ENCODE measurements around the gene TRPT1.

TRPT1 gene

GRCh38 chr11:64245797-64246620 is 20.0 kb upstream of the TRPT1 start:
- FAIRE-seq, result no peak

GRCh38 chr11:64245401-64245796 is 19.4 kb upstream of the TRPT1 start:
- DNase-seq (ENCODE audit: insufficient read length, low spot score) (no peak), FAIRE-seq (no peak)

More at GRCh38 chr11:64245797-64246620, 20.0 kb upstream of the TRPT1 start:
- DNase-seq (ENCODE audit: insufficient read length, low spot score), result peak; percentile 71

DNA sequence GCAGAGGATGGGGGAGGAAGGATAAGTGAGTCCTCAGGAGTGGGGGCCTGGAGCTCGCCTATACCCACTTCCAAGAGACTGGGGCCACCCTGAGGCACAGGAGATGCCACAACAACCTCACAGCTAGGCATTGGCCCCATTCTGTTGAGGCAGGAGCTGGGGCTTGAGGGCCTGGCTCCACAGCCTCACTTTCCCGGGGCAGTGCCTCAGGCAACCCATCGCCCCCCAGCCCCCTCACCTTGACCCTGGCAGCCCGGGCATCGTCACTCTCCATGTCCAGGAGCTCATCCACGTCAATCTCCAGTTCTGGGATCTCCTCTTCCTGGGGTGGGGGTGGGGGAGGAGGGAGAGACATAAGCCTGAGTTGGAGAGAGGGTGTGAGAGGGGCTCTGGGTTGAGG is 19.0 kb upstream of the TRPT1 start:
- no peak for DNase-seq (ENCODE audit: insufficient read length, low spot score)
- FAIRE-seq, result no peak

DNA sequence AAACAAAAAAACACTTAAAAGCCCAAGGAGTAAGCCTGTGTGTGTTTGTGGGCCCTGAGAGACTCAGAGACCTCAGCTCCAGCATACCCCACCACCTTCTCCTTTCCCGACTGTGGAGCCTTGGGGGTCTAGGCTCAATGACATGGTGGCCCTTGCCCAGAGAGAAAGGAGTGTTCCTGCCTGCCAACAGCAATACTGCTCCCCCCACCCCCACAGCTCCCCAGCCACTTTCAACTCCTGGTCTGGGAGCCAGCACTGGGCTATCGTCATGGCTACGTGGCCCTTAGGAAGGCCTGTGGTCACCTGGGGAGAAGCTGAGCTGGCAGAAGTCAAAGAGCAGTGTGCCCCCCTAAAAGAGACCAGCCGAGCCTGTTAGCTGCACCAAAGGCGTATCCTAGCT is 18.1 kb upstream of the TRPT1 start:
- no peak for DNase-seq (ENCODE audit: insufficient read length, low spot score)

DNA sequence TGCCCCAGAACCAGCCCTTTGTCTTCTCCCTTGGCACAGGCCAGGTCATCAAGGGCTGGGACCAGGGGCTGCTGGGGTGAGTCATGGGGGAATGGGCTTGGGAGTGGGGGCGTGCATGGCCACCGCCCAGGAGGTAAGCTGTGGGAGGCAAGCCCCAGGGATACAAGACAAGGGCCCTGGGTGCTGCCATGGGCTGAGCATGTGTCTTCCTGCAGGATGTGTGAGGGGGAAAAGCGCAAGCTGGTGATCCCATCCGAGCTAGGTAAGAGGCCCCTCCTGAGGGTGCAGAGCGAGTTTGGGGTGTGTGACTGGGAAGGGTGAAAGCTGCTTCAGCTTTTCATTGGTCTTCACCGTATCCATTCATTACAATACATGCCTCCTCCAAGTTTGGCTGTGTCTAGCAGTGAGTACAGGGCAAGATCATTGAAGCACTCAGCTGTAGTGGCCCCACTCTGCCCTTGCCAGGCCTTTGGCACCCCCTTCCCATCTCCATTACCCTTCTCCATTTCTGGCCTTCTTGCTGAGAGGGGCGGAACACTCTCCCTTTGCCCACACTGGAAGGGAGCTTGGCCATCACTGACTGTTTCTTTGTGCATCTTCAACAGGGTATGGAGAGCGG is 17.4 kb upstream of the TRPT1 start:
- no peak for FAIRE-seq
- DNase-seq (ENCODE audit: insufficient read length, low spot score), result no peak

More for the DNA sequence above, 18.1 kb upstream of the TRPT1 start:
- no peak for FAIRE-seq

DNA sequence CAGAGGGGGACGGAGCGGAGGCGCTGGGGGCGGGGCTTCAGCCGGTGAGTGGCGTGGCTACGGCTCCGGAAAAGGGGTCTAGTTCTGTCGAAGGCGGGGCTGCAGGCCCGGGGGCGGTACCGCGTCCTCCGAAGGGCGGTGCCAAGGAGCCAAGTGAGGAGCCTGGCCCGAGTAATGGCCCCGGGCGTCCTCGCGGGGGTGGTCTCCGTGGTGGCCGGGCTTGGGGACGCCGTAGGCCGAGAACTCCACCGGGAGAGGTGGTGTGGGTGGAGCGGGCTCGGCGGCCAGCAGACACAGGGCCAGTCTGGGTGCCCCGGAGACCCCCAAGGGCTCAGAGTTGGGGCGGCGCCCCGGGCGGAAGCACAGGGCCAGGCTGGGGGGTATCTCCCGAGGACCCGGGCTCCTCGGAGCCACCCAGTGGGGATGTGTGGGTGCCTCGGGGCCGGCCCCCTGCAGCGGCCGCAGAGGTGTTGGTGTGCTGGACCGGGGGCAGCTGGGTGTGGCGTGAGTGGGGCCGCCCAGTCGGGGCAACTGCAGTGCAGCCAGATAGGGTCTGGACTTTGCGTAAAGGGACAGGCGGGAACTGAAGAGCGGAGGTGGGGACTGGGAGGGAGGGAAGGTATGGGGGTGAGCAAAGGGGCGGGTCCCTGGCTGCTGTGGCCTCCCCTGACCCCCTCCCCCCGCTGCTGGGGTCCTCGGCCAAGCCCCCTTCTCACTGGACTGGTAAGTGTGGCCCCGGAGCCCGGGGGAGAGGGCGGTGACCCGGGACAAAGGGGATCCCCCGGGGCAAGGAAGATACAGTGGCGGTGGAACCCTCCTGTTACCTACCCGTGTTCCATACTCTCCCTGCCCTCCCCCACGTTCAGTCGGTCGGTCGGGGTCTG is 15.7 kb upstream of the TRPT1 start:
- peak; percentile 64 for FAIRE-seq
- peak; percentile 87 for DNase-seq (ENCODE audit: insufficient read length, low spot score)

DNA sequence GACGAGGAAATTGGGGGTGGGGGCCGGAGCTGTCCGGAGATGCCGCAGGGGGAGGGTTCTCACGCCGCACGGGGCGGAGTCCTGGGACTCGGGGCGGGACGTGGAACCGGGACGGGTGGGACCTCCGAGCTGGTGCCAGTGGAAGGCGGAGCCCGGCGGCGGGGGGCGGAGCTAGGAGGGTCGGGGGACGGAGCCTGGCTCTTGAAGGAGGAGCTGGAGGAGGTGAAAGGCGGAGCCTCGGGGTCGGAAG is 15.2 kb upstream of the TRPT1 start:
- no peak for FAIRE-seq
- DNase-seq (ENCODE audit: insufficient read length, low spot score), result no peak

DNA sequence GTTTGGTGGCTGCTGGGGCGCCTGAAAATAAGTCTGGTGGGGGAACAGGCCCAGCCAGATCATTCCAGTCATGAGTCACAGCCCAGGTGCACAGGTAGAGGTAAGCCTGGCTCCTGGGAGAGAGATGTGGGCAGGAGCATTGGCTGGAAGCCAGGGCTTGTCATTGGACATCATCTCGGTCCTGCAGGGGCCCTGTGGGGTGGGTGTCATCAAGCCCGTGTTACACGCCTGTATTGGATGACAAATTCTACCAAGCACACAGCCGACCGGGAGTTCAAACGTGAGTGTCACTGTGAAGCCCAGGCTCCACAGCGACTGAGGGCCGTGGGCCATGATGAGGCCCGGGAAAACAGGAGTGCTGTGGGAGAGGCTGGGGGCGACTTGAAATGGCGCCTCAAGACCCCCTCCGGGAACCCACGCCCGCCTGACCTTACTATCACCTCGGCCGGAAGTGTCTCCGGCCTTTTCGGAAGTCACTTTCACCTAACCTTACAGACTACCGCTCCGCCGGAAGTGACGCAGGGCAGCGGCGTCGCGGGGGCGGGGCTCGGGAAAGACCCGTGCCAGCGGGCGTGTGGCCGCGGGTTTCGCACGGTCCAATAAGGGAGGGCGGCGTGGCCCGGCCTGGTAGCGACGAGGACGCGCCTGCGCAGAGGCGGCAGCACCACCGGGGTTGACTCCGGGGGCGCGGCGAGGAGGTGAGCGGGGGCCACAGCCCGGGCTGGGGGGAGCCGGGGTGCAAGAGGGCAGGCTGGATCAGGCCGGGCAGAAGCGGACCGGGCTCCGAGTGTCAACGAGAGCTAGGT is 14.7 kb upstream of the TRPT1 start, which contains the start of gene FKBP2:
Gene FKBP2 (plus strand): TSS at position 661 of the 806 bp plus-strand sequence. CDS start 1,293 bp downstream, outside the sequence.
- DNase-seq (ENCODE audit: insufficient read length, low spot score) (peak; percentile 95), FAIRE-seq (peak; percentile 64)

GRCh38 chr11:64239662-64240434 is 13.9 kb upstream of the TRPT1 start:
- FAIRE-seq, result no peak
- DNase-seq (ENCODE audit: insufficient read length, low spot score), result no peak

- no peak for DNase-seq (ENCODE audit: insufficient read length, low spot score)
- FAIRE-seq, result no peak
Observed at GRCh38 chr11:64238999-64239398, 13.0 kb upstream of the TRPT1 start.

DNA sequence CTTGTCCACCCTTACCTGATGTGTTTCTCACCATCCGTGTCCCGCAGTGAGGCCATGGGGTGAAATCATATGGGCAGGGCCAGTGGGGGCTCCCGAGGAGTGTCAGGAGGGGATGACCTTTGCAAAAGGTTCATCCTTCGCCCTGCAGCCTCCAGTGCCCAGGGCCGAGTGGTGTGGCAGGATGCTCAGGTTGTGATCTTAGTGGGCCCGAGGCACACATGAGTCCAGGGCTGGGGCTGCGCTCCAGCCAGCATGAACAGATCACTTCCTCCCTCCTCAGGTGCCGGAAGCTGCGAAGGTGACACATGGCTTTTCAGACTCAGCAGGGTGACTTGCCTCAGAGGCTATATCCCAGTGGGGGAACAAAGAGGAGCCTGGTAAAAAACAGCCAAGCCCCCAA is 12.1 kb upstream of the TRPT1 start:
- FAIRE-seq, result no peak

GRCh38 chr11:64237484-64237951 is 11.5 kb upstream of the TRPT1 start:
- no peak for DNase-seq (ENCODE audit: insufficient read length, low spot score)
- no peak for FAIRE-seq

More for the DNA sequence above, 12.1 kb upstream of the TRPT1 start:
- DNase-seq (ENCODE audit: insufficient read length, low spot score), result no peak

DNA sequence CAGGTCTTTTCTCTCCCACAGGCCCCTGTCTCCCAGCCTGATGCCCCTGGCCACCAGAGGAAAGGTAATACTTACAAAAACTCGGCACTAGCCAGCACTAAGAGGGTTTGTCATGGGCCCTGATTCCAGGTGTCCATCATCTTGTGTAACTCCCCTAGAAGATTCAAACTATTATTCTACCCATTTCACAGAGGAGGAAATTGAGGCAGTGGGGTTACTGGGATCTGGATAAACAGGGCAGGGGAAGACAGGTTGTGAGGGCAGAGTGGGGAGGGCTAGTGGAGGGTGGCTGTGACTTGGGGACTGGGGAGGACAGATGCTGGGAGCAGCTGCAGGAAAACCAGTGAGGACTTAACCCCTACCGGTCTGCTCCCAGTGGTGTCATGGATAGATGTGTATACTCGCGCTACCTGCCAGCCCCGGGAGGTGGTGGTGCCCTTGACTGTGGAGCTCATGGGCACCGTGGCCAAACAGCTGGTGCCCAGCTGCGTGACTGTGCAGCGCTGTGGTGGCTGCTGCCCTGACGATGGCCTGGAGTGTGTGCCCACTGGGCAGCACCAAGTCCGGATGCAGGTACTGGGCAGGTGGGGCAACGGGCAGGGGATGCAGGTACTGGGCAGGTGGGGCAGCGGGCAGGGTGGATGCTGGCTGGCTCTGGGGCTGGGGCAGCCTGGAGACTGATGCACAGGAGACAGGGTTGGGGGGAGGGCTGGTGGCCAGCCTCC is 9.6 kb upstream of the TRPT1 start:
- no peak for FAIRE-seq
- DNase-seq (ENCODE audit: insufficient read length, low spot score), result no peak

DNA sequence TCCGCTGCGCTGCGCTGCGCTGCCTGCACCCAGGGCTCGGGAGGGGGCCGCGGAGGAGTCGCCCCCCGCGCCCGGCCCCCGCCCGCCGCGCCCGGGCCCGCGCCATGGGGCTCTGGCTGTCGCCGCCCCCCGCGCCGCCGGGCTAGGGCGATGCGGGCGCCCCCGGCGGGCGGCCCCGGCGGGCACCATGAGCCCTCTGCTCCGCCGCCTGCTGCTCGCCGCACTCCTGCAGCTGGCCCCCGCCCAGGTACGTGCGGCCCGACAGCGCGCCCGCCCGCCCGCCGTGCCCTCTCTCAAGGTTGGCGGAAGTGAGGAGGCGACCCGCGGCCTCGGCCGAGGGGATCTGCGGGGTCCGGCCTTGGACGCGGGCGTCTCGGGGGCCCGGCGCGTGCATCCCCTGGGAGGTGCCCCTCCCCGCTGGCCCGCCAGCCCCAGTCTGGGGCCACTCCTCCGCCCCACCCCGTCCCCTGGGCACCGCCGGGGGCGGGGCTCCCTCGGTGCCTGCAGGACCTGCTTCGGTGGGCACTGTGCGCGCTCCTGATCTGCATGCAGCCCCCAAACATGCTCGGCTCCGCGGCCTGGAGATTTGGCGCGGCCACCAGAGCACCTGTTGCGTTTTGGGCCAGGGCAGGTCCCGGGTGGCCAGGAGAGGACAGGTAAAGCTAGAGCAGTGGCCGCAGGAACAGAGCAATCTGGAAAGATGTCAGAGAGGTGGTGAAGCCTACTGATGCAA is 8.8 kb upstream of the TRPT1 start:
- peak; percentile 33 for DNase-seq (ENCODE audit: insufficient read length, low spot score)
- no peak for FAIRE-seq

- DNase-seq (ENCODE audit: insufficient read length, low spot score), result peak; percentile 60
Observed at GRCh38 chr11:64233913-64234586, 8.1 kb upstream of the TRPT1 start, which contains the start of gene VEGFB. Gene VEGFB, plus strand, starts transcription at chr11:64234584. Its CDS starts 250 bp downstream, at chr11:64234834.

DNA sequence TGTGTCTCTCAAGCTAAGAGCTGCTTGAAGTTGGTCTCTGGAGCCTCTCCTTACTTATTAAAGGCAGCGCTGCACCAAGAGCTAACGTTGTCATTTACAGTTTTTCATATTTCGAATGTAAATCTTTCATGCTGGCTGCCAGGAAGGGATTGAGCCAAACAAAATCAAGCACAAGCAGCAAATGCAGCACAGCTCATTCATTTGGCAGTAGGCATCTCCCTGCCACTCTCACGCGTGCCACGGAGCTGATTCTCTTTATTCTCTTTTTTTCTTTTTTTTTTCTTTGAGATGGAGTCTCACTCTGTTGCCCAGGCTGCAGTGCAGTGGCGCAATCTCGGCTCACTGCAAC is 7.0 kb upstream of the TRPT1 start:
- FAIRE-seq (no peak), DNase-seq (ENCODE audit: insufficient read length, low spot score) (no peak)

More at GRCh38 chr11:64233913-64234586, 8.1 kb upstream of the TRPT1 start, which contains the start of gene VEGFB:
- FAIRE-seq, result no peak

- FAIRE-seq, result no peak
Observed at GRCh38 chr11:64232182-64232966, 6.4 kb upstream of the TRPT1 start.

More at GRCh38 chr11:64232182-64232966, 6.4 kb upstream of the TRPT1 start:
- no peak for DNase-seq (ENCODE audit: insufficient read length, low spot score)
